Kidney (tissue), 14 donors: ENCODE results near the gene DSG2. TPM values are rescaled to one million over a fixed set of nuclear protein-coding genes. Genes with fewer than 3 reads are reported as not detected.
A peak's percentile ranks its signal among the peaks of the same experiment; 100 is the strongest.

Source experiments
- DNase-seq, 5 donors: peaks; one replicate each; pipeline ENCODE4 v3.0.0-alpha.2; 2013 to 2020
- FAIRE-seq: peaks from 2 replicates; lab custom pipeline; 2012; peaks lifted over from hg19 to GRCh38; lab: Jason Lieb, UNC
- H3K27ac ChIP-seq, 2 donors: one replicate each; pipeline ENCODE4 v1.7.0; 2013; ENCODE audit warnings: low read depth in 2 of 2, low read length in 2 of 2, inconsistent platforms in 1 of 2
- H3K27me3 ChIP-seq: one replicate; pipeline ENCODE4 v1.7.1; 2013; ENCODE audit warnings: low read length, inconsistent platforms; ENCODE audit not compliant: control insufficient read depth, insufficient read depth
- H3K36me3 ChIP-seq, 3 donors: one replicate each; pipeline versions ENCODE4 v1.7.0 to v1.7.1; 2013; ENCODE audit warnings: low read length in 3 of 3, control low read depth in 1 of 3, inconsistent platforms in 1 of 3; ENCODE audit not compliant: insufficient read depth in 3 of 3, control insufficient read depth in 2 of 3
- H3K4me1 ChIP-seq, 3 donors: one replicate each; pipeline versions ENCODE4 v1.7.0 to v1.7.1; 2013; ENCODE audit warnings: low read length in 3 of 3, inconsistent platforms in 1 of 3, low read depth in 1 of 3; ENCODE audit not compliant: control insufficient read depth in 2 of 3, insufficient read depth in 2 of 3
- H3K4me3 ChIP-seq, 3 donors: one replicate each; pipeline versions ENCODE4 v1.7.0 to v1.8.1; 2013; ENCODE audit warnings: low read length in 3 of 3, control low read depth in 1 of 3, inconsistent platforms in 1 of 3
- H3K9ac ChIP-seq, 3 donors: one replicate each; pipeline versions ENCODE4 v1.7.0 to v1.7.1; 2013; ENCODE audit warnings: low read length in 3 of 3, control low read depth in 1 of 3, inconsistent platforms in 1 of 3
- H3K9me3 ChIP-seq, 3 donors: one replicate each; pipeline versions ENCODE4 v1.7.0 to v1.7.1; 2013; ENCODE audit warnings: low read length in 3 of 3, control low read depth in 1 of 3, inconsistent platforms in 1 of 3; ENCODE audit not compliant: control insufficient read depth in 2 of 3, insufficient read depth in 1 of 3
- CTCF ChIP-seq: IDR thresholded peaks from 3 replicates; pipeline ENCODE4 v1.5.1; 2012; ENCODE audit warnings: mild to moderate bottlenecking, moderate library complexity, borderline replicate concordance; ENCODE audit not compliant: insufficient read depth; ENCODE audit errors: extremely low read depth
- intact Hi-C: fragments of 100-400 bp; cut with DNase I; formaldehyde crosslinking; loops from one replicate; pipeline ENCODE4 v1.11.1; 2022
- polyA plus RNA-seq: library from polyadenylated mRNA; stranded (reverse); fragments of 350-450 nt; fragmentation: Illumina TruSeq; extraction: RNeasy Lipid Tissue Mini Kit (QIAGEN cat#74804); gene quantifications from one replicate; pipeline ENCODE4 v1.2.3, GENCODE V29; 2014; ENCODE audit warnings: low read depth, low replicate concordance; ENCODE audit not compliant: insufficient read depth
- total RNA-seq: library from RNA; stranded (reverse); fragmentation: NEBNext Ultra II Directional; extraction: Animal tissue kit (Norgen Biotek cat#: 25700); gene quantifications from one replicate; pipeline ENCODE4 v1.2.1, GENCODE V29; 2021
- donor health status: control.
- donor health status: control.
- donor health status: control.
- donor health status: control.
- donor health status: control.
- donor health status: DM: yes; HTN: yes; CAD: no.
- donor health status: Normal renal cell carcinoma (clear cell type).

The DSG2 gene
- total and polyA plus RNA-seq, 2 donors from 2014 or later = 20.5 to 63.0 TPM

DNA sequence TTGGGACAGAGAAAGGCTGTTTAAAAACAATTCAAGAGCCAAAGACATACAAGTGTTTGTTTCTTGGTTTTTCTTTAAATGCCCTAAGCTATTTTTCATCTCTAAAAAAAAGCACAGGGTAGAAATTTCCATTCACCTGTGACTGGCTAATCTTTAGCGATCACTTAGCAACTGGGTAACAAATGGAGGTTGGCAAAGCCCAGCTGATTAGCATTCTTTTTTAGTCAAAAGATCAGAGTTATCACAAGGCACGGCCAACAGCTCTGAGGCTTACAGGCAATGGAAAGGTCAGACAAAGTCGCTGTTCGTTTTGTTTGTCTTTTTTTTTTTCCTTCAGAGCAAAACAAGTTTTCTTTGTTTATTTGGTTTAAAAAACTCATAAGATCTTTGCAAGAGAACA, 64.7 kb downstream of the DSG2 start:
- peak; percentile 78 for FAIRE-seq
- Histone ChIP-seq H3K9me3 (no peaks in the 10 kb centered on the region), H3K27me3 (no peaks in the 10 kb centered on the region), H3K27ac (no peak overlapping the region), H3K36me3 (no peaks in the 10 kb centered on the region), H3K4me1 (peaks cover 0 to 23% (median 3%) of the 10 kb centered on the region in 3 donors), H3K9ac (no peak overlapping the region), H3K4me3 (peak overlapping the region in 1 of 3 donors; percentile 4)
- DNase-seq = peak in 2 of 5 donors; percentile 37 to 48
- intact Hi-C loops = loop anchor here (5.0 kb wide), 1 partner anchor 160 kb away; no protein-coding TSS in a partner anchor
- no peak for TF ChIP-seq CTCF

GRCh38 chr18:31563778-31564177, 65.8 kb downstream of the DSG2 start:
- H3K9me3 ChIP-seq = no peaks in the 10 kb centered on the region
- no peak overlapping the region for H3K27ac ChIP-seq
- peaks cover 0 to 28% (median 3%) of the 10 kb centered on the region in 3 donors for H3K4me1 ChIP-seq
- H3K9ac ChIP-seq = no peak overlapping the region
- DNase-seq (no peak), FAIRE-seq (no peak)
- no peak for TF ChIP-seq CTCF
- H3K4me3 ChIP-seq = no peak overlapping the region
- H3K36me3 ChIP-seq = no peaks in the 10 kb centered on the region
- H3K27me3 ChIP-seq = no peaks in the 10 kb centered on the region
- intact Hi-C loops = loop anchor here (5.0 kb wide), 1 partner anchor 159 kb away; no protein-coding TSS in a partner anchor

DNA sequence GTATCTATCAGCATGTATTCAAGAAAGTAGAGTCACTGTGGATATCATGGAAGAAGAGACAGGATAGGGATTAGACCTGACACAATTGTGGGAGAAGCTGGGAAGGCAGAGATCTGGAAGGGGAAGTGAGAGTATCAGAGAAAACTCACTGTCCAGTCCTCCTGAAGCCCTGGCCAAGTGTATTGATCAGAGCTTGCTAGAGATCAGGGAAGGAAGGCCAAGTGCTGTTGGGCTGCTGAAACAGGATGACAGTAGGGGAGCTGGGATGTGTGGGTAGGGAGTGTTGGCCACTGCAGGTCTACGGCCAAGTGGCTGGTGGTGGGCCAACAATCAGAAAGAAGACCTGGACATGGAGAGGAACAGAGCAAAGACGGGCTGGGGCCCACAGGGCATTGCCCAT, 67.4 kb downstream of the DSG2 start:
- FAIRE-seq (no peak), DNase-seq (no peak)
- Histone ChIP-seq H3K9ac (no peak overlapping the region), H3K4me3 (no peak overlapping the region), H3K27me3 (no peaks in the 10 kb centered on the region), H3K36me3 (no peaks in the 10 kb centered on the region), H3K27ac (no peak overlapping the region), H3K4me1 (peaks cover 0 to 28% (median 3%) of the 10 kb centered on the region in 3 donors), H3K9me3 (no peaks in the 10 kb centered on the region)
- intact Hi-C loops = no loop called here
- no peak for TF ChIP-seq CTCF
